ENCODE results near the gene UHRF2.

UHRF2 gene

DNA sequence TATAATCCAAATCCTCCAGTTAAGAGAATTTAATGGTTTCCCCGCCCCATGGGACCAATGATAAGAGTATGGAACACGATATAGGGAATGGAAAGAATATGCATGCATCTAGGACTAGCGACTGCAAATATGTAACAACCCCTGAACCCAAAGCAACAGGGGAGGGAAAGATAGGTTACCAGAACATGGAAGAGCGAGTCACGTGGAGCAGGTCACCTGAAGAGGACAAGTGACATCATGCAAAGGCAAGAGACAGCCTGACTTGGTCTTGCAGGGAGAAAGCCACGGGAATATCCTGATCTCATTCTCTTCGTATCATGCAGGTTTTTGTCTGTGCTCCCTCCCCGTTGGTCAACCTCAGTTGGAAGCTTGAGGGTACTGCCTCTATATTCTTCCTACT is 4.7 kb upstream of the UHRF2 start:
- WGBS (ENCODE audit: insufficient coverage, insufficient read length) = no CpG with 5 or more reads among the region's 8 CpGs
- DNase-seq (ENCODE audit: low read depth, low spot score) = no peak
- Histone ChIP-seq H3K27ac (ENCODE audit: low read length) (no peak overlapping the region), H3K4me3 (ENCODE audit: low read length) (no peak overlapping the region), H3K27me3 (ENCODE audit: control insufficient read depth, insufficient read depth, low read length) (no peaks in the 10 kb centered on the region), H3K9me3 (ENCODE audit: control insufficient read depth, insufficient read depth, low read length) (no peaks in the 10 kb centered on the region), H3K36me3 (ENCODE audit: control insufficient read depth, insufficient read depth, low read length) (no peaks in the 10 kb centered on the region), H3K4me1 (ENCODE audit: control insufficient read depth, insufficient read depth, low read length) (no peaks in the 10 kb centered on the region)

GRCh38 chr9:6409811-6410210 is 3.2 kb upstream of the UHRF2 start:
- H3K9me3 ChIP-seq (ENCODE audit: control insufficient read depth, insufficient read depth, low read length) = no peaks in the 10 kb centered on the region
- no CpG with 5 or more reads among the region's 3 CpGs for WGBS (ENCODE audit: insufficient coverage, insufficient read length)
- no peaks in the 10 kb centered on the region for H3K4me1 ChIP-seq (ENCODE audit: control insufficient read depth, insufficient read depth, low read length)
- H3K4me3 ChIP-seq (ENCODE audit: low read length) = no peak overlapping the region
- H3K36me3 ChIP-seq (ENCODE audit: control insufficient read depth, insufficient read depth, low read length) = no peaks in the 10 kb centered on the region
- no peak overlapping the region for H3K27ac ChIP-seq (ENCODE audit: low read length)
- H3K27me3 ChIP-seq (ENCODE audit: control insufficient read depth, insufficient read depth, low read length) = no peaks in the 10 kb centered on the region
- no peak for DNase-seq (ENCODE audit: low read depth, low spot score)

- no CpG with 5 or more reads among the region's 4 CpGs for WGBS (ENCODE audit: insufficient coverage, insufficient read length)
- no peak overlapping the region for H3K4me3 ChIP-seq (ENCODE audit: low read length)
- no peak overlapping the region for H3K27ac ChIP-seq (ENCODE audit: low read length)
- DNase-seq (ENCODE audit: low read depth, low spot score) = no peak
- H3K27me3 ChIP-seq (ENCODE audit: control insufficient read depth, insufficient read depth, low read length) = no peaks in the 10 kb centered on the region; the same call in 1 of the 2 replicates
- peaks cover 2% of the 10 kb centered on the region; the same call in 1 of the 2 replicates for H3K4me1 ChIP-seq (ENCODE audit: control insufficient read depth, insufficient read depth, low read length)
- no peaks in the 10 kb centered on the region for H3K9me3 ChIP-seq (ENCODE audit: control insufficient read depth, insufficient read depth, low read length)
- no peaks in the 10 kb centered on the region for H3K36me3 ChIP-seq (ENCODE audit: control insufficient read depth, insufficient read depth, low read length)
These were observed 2.4 kb upstream of the UHRF2 start for GRCh38 chr9:6410633-6411032.

- Histone ChIP-seq H3K27ac (ENCODE audit: low read length) (no peak overlapping the region), H3K4me1 (ENCODE audit: control insufficient read depth, insufficient read depth, low read length) (peaks cover 2% of the 10 kb centered on the region; the same call in 1 of the 2 replicates), H3K9me3 (ENCODE audit: control insufficient read depth, insufficient read depth, low read length) (no peaks in the 10 kb centered on the region), H3K27me3 (ENCODE audit: control insufficient read depth, insufficient read depth, low read length) (no peaks in the 10 kb centered on the region; the same call in 1 of the 2 replicates), H3K36me3 (ENCODE audit: control insufficient read depth, insufficient read depth, low read length) (no peaks in the 10 kb centered on the region), H3K4me3 (ENCODE audit: low read length) (peak overlapping the region; percentile 100)
- no peak for DNase-seq (ENCODE audit: low read depth, low spot score)
- WGBS (ENCODE audit: insufficient coverage, insufficient read length) = no CpG with 5 or more reads among the region's 92 CpGs
These were observed 607 bp downstream of the UHRF2 start for GRCh38 chr9:6413365-6414246.

GRCh38 chr9:6414247-6414641 is 1.2 kb downstream of the UHRF2 start:
- H3K27me3 ChIP-seq (ENCODE audit: control insufficient read depth, insufficient read depth, low read length) = no peaks in the 10 kb centered on the region; the same call in 1 of the 2 replicates
- no peak for DNase-seq (ENCODE audit: low read depth, low spot score)
- H3K27ac ChIP-seq (ENCODE audit: low read length) = no peak overlapping the region
- peak overlapping the region; percentile 100; the same call in 1 of the 2 replicates for H3K4me3 ChIP-seq (ENCODE audit: low read length)
- H3K9me3 ChIP-seq (ENCODE audit: control insufficient read depth, insufficient read depth, low read length) = no peaks in the 10 kb centered on the region
- H3K4me1 ChIP-seq (ENCODE audit: control insufficient read depth, insufficient read depth, low read length) = peaks cover 2% of the 10 kb centered on the region; the same call in 1 of the 2 replicates
- H3K36me3 ChIP-seq (ENCODE audit: control insufficient read depth, insufficient read depth, low read length) = no peaks in the 10 kb centered on the region
- WGBS (ENCODE audit: insufficient coverage, insufficient read length) = no CpG with 5 or more reads among the region's 11 CpGs

- Histone ChIP-seq H3K36me3 (ENCODE audit: control insufficient read depth, insufficient read depth, low read length) (no peaks in the 10 kb centered on the region), H3K9me3 (ENCODE audit: control insufficient read depth, insufficient read depth, low read length) (no peaks in the 10 kb centered on the region), H3K27ac (ENCODE audit: low read length) (no peak overlapping the region), H3K4me1 (ENCODE audit: control insufficient read depth, insufficient read depth, low read length) (peaks cover 2% of the 10 kb centered on the region; the same call in 1 of the 2 replicates), H3K4me3 (ENCODE audit: low read length) (no peak overlapping the region), H3K27me3 (ENCODE audit: control insufficient read depth, insufficient read depth, low read length) (no peaks in the 10 kb centered on the region; the same call in 1 of the 2 replicates)
- DNase-seq (ENCODE audit: low read depth, low spot score) = no peak
- no CpG with 5 or more reads among the region's 5 CpGs for WGBS (ENCODE audit: insufficient coverage, insufficient read length)
These were observed 2.3 kb downstream of the UHRF2 start for GRCh38 chr9:6415266-6415665.

DNA sequence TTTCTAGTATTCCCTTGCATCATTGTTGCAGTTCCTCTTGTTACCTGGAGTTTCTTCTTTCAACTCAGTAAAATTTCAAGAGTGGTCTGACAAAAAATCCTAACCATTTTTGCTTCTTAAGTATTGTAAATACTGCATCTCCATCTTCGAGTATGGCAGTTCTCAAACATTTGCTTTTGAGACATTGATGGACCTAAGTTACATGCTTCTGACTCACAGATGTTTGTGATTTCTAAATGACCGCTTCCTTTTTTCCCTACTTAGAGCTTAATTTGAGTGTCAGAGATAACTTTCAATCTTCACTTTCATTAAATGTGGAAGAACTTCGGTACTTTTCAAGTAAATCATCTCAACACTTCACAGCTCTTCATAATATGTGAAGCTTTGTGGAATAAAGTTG is 4.2 kb downstream of the UHRF2 start:
- peaks cover 2% of the 10 kb centered on the region; the same call in 1 of the 2 replicates for H3K4me1 ChIP-seq (ENCODE audit: control insufficient read depth, insufficient read depth, low read length)
- no peaks in the 10 kb centered on the region; the same call in 1 of the 2 replicates for H3K27me3 ChIP-seq (ENCODE audit: control insufficient read depth, insufficient read depth, low read length)
- WGBS (ENCODE audit: insufficient coverage, insufficient read length) = no CpG with 5 or more reads among the region's 3 CpGs
- H3K4me3 ChIP-seq (ENCODE audit: low read length) = no peak overlapping the region
- no peaks in the 10 kb centered on the region for H3K36me3 ChIP-seq (ENCODE audit: control insufficient read depth, insufficient read depth, low read length)
- no peaks in the 10 kb centered on the region for H3K9me3 ChIP-seq (ENCODE audit: control insufficient read depth, insufficient read depth, low read length)
- no peak overlapping the region for H3K27ac ChIP-seq (ENCODE audit: low read length)
- no peak for DNase-seq (ENCODE audit: low read depth, low spot score)

- no CpG with 5 or more reads among the region's 3 CpGs for WGBS (ENCODE audit: insufficient coverage, insufficient read length)
These were observed 5.8 kb downstream of the UHRF2 start for GRCh38 chr9:6418764-6419163.

DNA sequence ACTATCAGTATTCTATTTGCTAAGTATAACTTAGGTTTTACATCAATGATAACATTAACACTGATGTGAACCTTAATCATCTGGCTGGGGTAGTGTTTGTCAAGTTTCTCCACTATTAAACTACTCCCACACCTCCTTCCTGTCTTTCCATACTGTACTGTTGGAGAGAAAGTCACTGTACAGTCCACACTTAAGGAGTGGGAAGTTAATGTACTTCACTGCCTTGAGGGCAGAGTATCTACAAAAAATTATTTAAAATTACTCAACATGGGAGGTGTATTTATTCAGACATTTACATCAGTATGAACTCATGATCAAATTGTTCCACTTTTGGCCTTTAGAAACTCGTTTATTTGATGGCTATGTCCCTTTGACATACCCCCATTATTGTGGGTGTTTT is 11.9 kb downstream of the UHRF2 start:
- Histone ChIP-seq H3K27ac (ENCODE audit: low read length) (no peak overlapping the region), H3K9me3 (ENCODE audit: control insufficient read depth, insufficient read depth, low read length) (no peaks in the 10 kb centered on the region), H3K4me1 (ENCODE audit: control insufficient read depth, insufficient read depth, low read length) (no peaks in the 10 kb centered on the region), H3K4me3 (ENCODE audit: low read length) (no peak overlapping the region), H3K36me3 (ENCODE audit: control insufficient read depth, insufficient read depth, low read length) (no peaks in the 10 kb centered on the region), H3K27me3 (ENCODE audit: control insufficient read depth, insufficient read depth, low read length) (no peaks in the 10 kb centered on the region)
- DNase-seq (ENCODE audit: low read depth, low spot score) = no peak
- WGBS (ENCODE audit: insufficient coverage, insufficient read length) = no CpG with 5 or more reads among the region's 1 CpG

More at GRCh38 chr9:6418764-6419163, 5.8 kb downstream of the UHRF2 start:
- no peak for DNase-seq (ENCODE audit: low read depth, low spot score)
- H3K4me1 ChIP-seq (ENCODE audit: control insufficient read depth, insufficient read depth, low read length) = peaks cover 2% of the 10 kb centered on the region; the same call in 1 of the 2 replicates
- H3K9me3 ChIP-seq (ENCODE audit: control insufficient read depth, insufficient read depth, low read length) = no peaks in the 10 kb centered on the region
- no peak overlapping the region for H3K27ac ChIP-seq (ENCODE audit: low read length)
- H3K4me3 ChIP-seq (ENCODE audit: low read length) = no peak overlapping the region
- no peaks in the 10 kb centered on the region; the same call in 1 of the 2 replicates for H3K27me3 ChIP-seq (ENCODE audit: control insufficient read depth, insufficient read depth, low read length)
- H3K36me3 ChIP-seq (ENCODE audit: control insufficient read depth, insufficient read depth, low read length) = no peaks in the 10 kb centered on the region

GRCh38 chr9:6426117-6426516 is 13.1 kb downstream of the UHRF2 start:
- WGBS (ENCODE audit: insufficient coverage, insufficient read length) = no CpG with 5 or more reads among the region's 2 CpGs
- Histone ChIP-seq H3K4me1 (ENCODE audit: control insufficient read depth, insufficient read depth, low read length) (no peaks in the 10 kb centered on the region), H3K36me3 (ENCODE audit: control insufficient read depth, insufficient read depth, low read length) (no peaks in the 10 kb centered on the region), H3K9me3 (ENCODE audit: control insufficient read depth, insufficient read depth, low read length) (no peaks in the 10 kb centered on the region), H3K27ac (ENCODE audit: low read length) (no peak overlapping the region), H3K4me3 (ENCODE audit: low read length) (no peak overlapping the region), H3K27me3 (ENCODE audit: control insufficient read depth, insufficient read depth, low read length) (no peaks in the 10 kb centered on the region)
- no peak for DNase-seq (ENCODE audit: low read depth, low spot score)

Data from iPS DF 6.9 (cell line).